ENCODE measurements around the gene MS4A18. TPM values are rescaled to one million over a fixed set of nuclear protein-coding genes. Genes with fewer than 3 reads are reported as not detected.

MS4A18 gene
- total RNA-seq, 2 donors from 2014 or later = not detected

Other genes starting within 250 kb of the MS4A18 start
- gene MS4A12, start 231.9 kb upstream of the MS4A18 start, total RNA-seq = not detected
- gene MS4A13, start 209.3 kb upstream of the MS4A18 start, total RNA-seq = not detected
- gene MS4A8, start 25.1 kb upstream of the MS4A18 start, total RNA-seq = not detected
- gene MS4A15, start 32.1 kb downstream of the MS4A18 start, total RNA-seq = not detected
- not detected for gene MS4A10, start 60.6 kb downstream of the MS4A18 start, total RNA-seq
- 10 to 100 TPM; 25.9 to 85.7 TPM for gene CCDC86, start 117.4 kb downstream of the MS4A18 start, total RNA-seq
- gene PTGDR2, start 131.2 kb downstream of the MS4A18 start, total RNA-seq = under 1 TPM; 0.19 to 0.37 TPM
- gene ZP1, start 142.8 kb downstream of the MS4A18 start, total RNA-seq = under 1 TPM in 1 of 2 donors, not detected in 1; 0.16 TPM
- gene PRPF19, start 181.9 kb downstream of the MS4A18 start, total RNA-seq = 100 to 1,000 TPM in 1 of 2 donors, 10 to 100 TPM in 1; 80.2 to 165 TPM
- gene TMEM109, start 189.4 kb downstream of the MS4A18 start, total RNA-seq = 10 to 100 TPM; 42.8 to 99.7 TPM
- under 1 TPM in 1 of 2 donors, not detected in 1; 0.29 TPM for gene TMEM132A, start 199.7 kb downstream of the MS4A18 start, total RNA-seq
- gene SLC15A3, start 227.5 kb downstream of the MS4A18 start, total RNA-seq = 1 to 10 TPM; 1.0 to 1.3 TPM
- 100 to 1,000 TPM; 254 to 438 TPM for gene CD6, start 247.0 kb downstream of the MS4A18 start, total RNA-seq

All from activated T-helper 17 cell treated with anti-CD3 and anti-CD28 coated beads, Interleukin-2, amount 50 U/mL, for 72 hours (primary cell).